Osteoblast (primary cell): ENCODE data around the gene ARHGEF16. TPM values are rescaled to one million over a fixed set of nuclear protein-coding genes. Genes with fewer than 3 reads are reported as not detected.

Source experiments
- DNase-seq: peaks from one replicate; pipeline ENCODE4 v3.0.0; 2011; ENCODE audit warnings: low spot score, mixed read lengths; ENCODE audit not compliant: insufficient read length; ENCODE audit errors: missing footprints
- H2AFZ ChIP-seq: 2 replicates; pipeline ENCODE4 v1.6.0; 2011; ENCODE audit warnings: mild to moderate bottlenecking, low read length
- H3K27ac ChIP-seq: 2 replicates; pipeline ENCODE4 v1.5.1; 2011; ENCODE audit warnings: mild to moderate bottlenecking, low read depth, low read length, moderate library complexity
- H3K27me3 ChIP-seq: 2 replicates; pipeline ENCODE4 v1.6.0; 2012; ENCODE audit warnings: mild to moderate bottlenecking, control low read depth, inconsistent platforms, low read length, moderate library complexity; ENCODE audit not compliant: insufficient read depth
- H3K36me3 ChIP-seq: 2 replicates; pipeline ENCODE4 v1.5.1; 2011; ENCODE audit warnings: mild to moderate bottlenecking, low read length, control low read depth, moderate library complexity; ENCODE audit not compliant: insufficient read depth
- H3K4me1 ChIP-seq: 2 replicates; pipeline ENCODE4 v1.5.1; 2011; ENCODE audit warnings: mild to moderate bottlenecking, low read length, control low read depth, moderate library complexity; ENCODE audit not compliant: insufficient read depth
- H3K4me2 ChIP-seq: 2 replicates; pipeline ENCODE4 v1.6.0; 2011; ENCODE audit warnings: mild to moderate bottlenecking, low read length; ENCODE audit not compliant: insufficient read depth
- H3K4me3 ChIP-seq: fragments of 200-600 bp; sonication (generic); 3 replicates; pipeline ENCODE4 v1.5.1; 2012; ENCODE audit warnings: mild to moderate bottlenecking, low read length, inconsistent platforms; ENCODE audit not compliant: insufficient read depth
- H3K79me2 ChIP-seq: 2 replicates; pipeline ENCODE4 v1.6.0; 2012; ENCODE audit warnings: mild to moderate bottlenecking, low read length, control low read depth, inconsistent platforms; ENCODE audit not compliant: insufficient read depth
- H3K9me3 ChIP-seq: 2 replicates; pipeline ENCODE4 v1.5.1; 2011; ENCODE audit warnings: low read depth, low read length, control low read depth
- H4K20me1 ChIP-seq: 2 replicates; pipeline ENCODE4 v1.6.0; 2012; ENCODE audit warnings: mild to moderate bottlenecking, low read length, control low read depth; ENCODE audit not compliant: insufficient read depth
- total RNA-seq: library from RNA; depleted of rRNA; stranded (reverse); fragments of >200 nt; gene quantifications from 2 replicates; pipeline ENCODE4 v1.2.3, GENCODE V29; 2012
- TF ChIP-seq, protein P1 (sequence below): IDR thresholded peaks from 2 replicates; pipeline ENCODE4 v1.5.1; 2011; ENCODE audit warnings: mild to moderate bottlenecking, low read depth, low read length, moderate library complexity; ENCODE audit errors: extremely low read depth

ARHGEF16 gene
- total RNA-seq, 1 donor: not detected

DNA sequence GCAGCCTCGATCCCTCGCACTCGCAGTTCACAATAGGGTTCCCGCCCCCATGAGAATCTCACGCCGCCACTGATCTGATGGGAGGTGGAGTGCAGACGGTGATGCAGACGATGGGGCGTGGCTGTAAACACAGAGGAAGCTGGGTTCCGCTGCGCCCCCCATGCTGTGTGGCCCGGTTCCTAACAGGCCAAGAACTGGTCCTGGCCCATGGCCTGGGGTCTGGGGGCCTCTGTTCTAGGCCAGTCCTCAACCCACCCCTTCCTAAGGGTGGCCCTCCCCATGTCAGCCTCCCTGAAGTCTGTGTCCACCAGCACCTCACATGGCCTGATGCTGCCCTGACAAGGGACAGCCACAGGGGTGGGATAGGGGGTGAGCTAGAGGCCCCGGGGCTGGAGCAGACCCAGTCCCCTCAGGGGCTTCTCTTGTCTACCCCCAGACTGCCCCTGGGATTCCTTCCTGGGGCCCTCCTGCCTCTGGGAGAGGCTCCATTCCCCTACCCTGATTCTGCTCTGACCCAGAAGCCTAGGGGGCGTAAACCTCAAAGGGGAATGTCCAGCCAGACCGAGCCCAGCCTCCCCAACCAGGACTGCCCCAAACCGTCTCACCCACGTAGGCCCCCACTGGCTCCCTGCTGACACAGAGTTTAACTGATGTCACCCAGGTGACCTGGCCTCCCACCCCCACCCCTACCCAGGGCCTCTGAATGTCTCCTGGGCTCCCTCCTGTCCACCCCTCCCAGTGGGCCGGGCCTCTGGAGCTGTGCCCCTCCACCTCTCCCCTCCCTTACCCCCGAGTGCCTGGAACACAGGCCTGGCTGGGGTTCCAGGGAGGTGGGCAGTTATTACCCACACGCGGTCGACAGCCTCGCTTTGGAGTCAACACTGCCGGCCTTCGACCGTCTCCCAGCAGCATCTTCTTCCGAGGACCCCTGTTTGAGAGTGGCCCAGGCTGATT, 14.8 kb upstream of the ARHGEF16 start:
- Histone ChIP-seq H3K36me3 (no peaks in the 10 kb centered on the region), H2AFZ (no peak overlapping the region), H4K20me1 (peaks cover 2% of the 10 kb centered on the region), H3K4me2 (no peak overlapping the region), H3K27me3 (peaks cover 35% of the 10 kb centered on the region), H3K79me2 (no peaks in the 10 kb centered on the region), H3K9me3 (no peaks in the 10 kb centered on the region), H3K4me3 (no peak overlapping the region), H3K4me1 (no peaks in the 10 kb centered on the region), H3K27ac (no peak overlapping the region)
- no peak for DNase-seq
- TF ChIP-seq, protein P1, sequence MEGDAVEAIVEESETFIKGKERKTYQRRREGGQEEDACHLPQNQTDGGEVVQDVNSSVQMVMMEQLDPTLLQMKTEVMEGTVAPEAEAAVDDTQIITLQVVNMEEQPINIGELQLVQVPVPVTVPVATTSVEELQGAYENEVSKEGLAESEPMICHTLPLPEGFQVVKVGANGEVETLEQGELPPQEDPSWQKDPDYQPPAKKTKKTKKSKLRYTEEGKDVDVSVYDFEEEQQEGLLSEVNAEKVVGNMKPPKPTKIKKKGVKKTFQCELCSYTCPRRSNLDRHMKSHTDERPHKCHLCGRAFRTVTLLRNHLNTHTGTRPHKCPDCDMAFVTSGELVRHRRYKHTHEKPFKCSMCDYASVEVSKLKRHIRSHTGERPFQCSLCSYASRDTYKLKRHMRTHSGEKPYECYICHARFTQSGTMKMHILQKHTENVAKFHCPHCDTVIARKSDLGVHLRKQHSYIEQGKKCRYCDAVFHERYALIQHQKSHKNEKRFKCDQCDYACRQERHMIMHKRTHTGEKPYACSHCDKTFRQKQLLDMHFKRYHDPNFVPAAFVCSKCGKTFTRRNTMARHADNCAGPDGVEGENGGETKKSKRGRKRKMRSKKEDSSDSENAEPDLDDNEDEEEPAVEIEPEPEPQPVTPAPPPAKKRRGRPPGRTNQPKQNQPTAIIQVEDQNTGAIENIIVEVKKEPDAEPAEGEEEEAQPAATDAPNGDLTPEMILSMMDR: no peak

DNA sequence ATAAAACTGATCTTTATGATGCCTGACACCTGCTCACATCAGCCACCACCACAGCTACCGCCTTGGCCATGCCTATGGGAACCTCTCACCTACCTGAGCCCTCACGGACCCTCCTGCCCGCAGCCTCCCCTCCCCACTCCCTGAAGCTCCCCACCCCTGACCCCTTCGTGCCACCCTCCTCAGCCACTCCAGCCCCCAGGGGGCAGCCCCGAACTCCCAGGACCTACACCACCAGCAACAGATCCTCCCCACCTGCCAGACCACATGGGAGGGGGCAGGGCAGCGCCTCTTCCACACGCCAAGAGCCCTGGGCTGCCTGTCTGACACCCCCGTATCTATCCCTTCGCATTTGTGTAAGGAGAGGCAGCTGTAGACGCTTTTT, 14.2 kb upstream of the ARHGEF16 start:
- Histone ChIP-seq H2AFZ (no peak overlapping the region), H3K27ac (no peak overlapping the region), H4K20me1 (peaks cover 2% of the 10 kb centered on the region), H3K4me3 (no peak overlapping the region), H3K4me2 (no peak overlapping the region), H3K4me1 (no peaks in the 10 kb centered on the region), H3K79me2 (no peaks in the 10 kb centered on the region), H3K27me3 (peaks cover 35% of the 10 kb centered on the region), H3K9me3 (no peaks in the 10 kb centered on the region), H3K36me3 (no peaks in the 10 kb centered on the region)
- TF ChIP-seq, protein P1: no peak
- no peak for DNase-seq

DNA sequence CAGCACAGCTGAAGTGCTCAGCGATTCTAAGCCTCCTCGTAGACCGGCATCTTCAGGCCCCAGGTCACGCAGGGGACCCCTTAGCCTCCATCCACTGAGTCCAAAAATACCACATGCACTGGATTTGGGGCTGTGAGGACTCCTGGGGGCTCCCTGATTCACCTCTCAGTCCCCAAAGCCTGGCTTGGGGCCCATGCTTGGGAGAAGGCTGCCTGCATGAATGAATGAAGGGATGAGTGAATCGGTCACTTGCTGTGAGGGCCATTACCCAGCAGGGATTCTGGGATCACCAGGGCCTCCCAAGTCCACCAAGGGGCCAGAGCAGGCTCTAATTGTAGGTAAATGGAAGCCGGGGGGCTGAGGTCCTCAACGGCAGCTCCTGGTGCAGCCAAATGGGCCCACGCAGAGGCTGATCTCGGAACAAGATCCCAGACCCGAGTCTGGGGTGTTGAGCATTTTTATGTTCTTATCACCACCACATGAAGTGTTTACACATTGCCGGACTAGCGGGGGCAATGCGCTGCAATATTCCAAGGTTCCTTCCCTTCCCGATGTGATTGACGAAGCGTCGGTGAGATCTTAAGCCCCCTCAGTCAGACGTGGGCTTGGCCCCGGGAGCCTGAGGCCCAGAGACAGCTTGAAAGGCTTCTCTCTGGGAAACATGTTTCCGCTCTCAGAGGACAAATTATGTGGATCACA, 13.6 kb upstream of the ARHGEF16 start:
- TF ChIP-seq, protein P1: no peak
- H3K4me2 ChIP-seq: no peak overlapping the region
- no peak overlapping the region for H3K27ac ChIP-seq
- H3K79me2 ChIP-seq: no peaks in the 10 kb centered on the region
- no peaks in the 10 kb centered on the region for H3K4me1 ChIP-seq
- no peak for DNase-seq
- H2AFZ ChIP-seq: no peak overlapping the region
- H3K4me3 ChIP-seq: no peak overlapping the region
- peaks cover 2% of the 10 kb centered on the region for H4K20me1 ChIP-seq
- H3K36me3 ChIP-seq: no peaks in the 10 kb centered on the region
- no peaks in the 10 kb centered on the region for H3K9me3 ChIP-seq
- peaks cover 35% of the 10 kb centered on the region for H3K27me3 ChIP-seq

DNA sequence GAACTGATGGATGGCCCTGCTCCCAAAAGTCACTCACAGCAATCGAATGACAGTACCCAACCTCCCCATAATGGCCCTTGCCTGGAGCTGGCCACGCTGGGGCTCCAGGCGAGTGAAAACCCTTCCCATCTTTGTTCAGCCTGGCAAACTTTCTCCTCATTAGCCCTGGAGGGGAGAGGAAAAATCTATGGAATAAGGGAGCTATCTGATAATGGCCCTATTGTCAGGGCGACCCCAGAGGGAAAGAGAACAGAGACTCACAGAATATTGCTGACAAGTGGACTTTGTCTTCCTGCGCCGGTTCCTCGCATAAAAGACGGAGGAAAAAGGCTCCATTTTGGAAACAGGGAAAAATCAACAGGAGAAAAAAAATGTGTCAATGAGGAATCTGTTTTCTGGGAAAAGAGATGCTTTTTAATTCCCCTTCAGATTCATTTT, 13.0 kb upstream of the ARHGEF16 start:
- peaks cover 35% of the 10 kb centered on the region for H3K27me3 ChIP-seq
- no peak for DNase-seq
- H3K9me3 ChIP-seq: no peaks in the 10 kb centered on the region
- no peak overlapping the region for H3K4me3 ChIP-seq
- H3K79me2 ChIP-seq: no peaks in the 10 kb centered on the region
- H3K27ac ChIP-seq: no peak overlapping the region
- H4K20me1 ChIP-seq: peaks cover 2% of the 10 kb centered on the region
- no peaks in the 10 kb centered on the region for H3K4me1 ChIP-seq
- no peak overlapping the region for H2AFZ ChIP-seq
- H3K36me3 ChIP-seq: no peaks in the 10 kb centered on the region
- H3K4me2 ChIP-seq: no peak overlapping the region
- TF ChIP-seq, protein P1: no peak
